NT2/D1 (cell line): ENCODE data around the gene PRDX3.

Experiments used
- YY1 ChIP-seq: IDR thresholded peaks from 2 replicates; pipeline ENCODE4 v1.6.1; 2011; ENCODE audit not compliant: insufficient read length, insufficient read depth
- ZNF274 ChIP-seq: IDR thresholded peaks from 2 replicates; pipeline ENCODE4 v1.6.1; 2011; ENCODE audit warnings: mild to moderate bottlenecking, low read depth, low read length

DNA sequence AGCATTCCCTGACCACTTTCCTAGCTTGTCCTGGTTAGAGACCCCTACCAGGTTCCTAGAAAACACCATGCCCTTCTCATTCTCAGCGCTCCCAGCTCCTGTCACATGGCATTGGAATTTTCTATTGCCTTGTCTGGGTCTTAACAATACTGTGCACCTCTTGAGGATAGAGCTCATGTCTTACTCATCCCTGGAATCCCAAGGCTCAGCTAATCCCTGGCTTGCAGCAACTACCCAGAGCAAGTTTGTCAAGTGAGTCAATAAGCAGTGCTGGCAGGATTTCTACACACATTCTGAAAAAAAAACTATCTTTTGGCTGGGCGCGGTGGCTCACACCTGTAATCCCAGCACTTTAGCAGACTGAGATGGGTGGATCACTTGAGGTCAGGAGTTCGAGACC lies 11.7 kb upstream of the PRDX3 start:
- TF ChIP-seq ZNF274 = no peak
- TF ChIP-seq YY1 = no peak
